ENCODE data around the gene FNDC5.

GRCh38 chr1:32830092-32830852 lies 40.4 kb downstream of the FNDC5 start:
- TF ChIP-seq CTCF (IDR thresholded peaks at IDR 0.05) (no peak), EZH2 (IDR thresholded peaks at IDR 0.05) (no peak)
